PC-3 (cell line): ENCODE results near the gene HDHD3. TPM values are rescaled to one million over a fixed set of nuclear protein-coding genes. Genes with fewer than 3 reads are reported as not detected.
"Not testable (repeated sequence)": the region's sequence is repeated elsewhere in the genome, so short reads cannot be mapped to it uniquely, and the experiment has no call there.

ENCODE experiments used
- ATAC-seq: fragments of 200-7000 bp; cut with Tn5 transposase; 2 replicates; pipeline ENCODE4 v1.9.1; 2020; ENCODE audit warnings: mild to moderate bottlenecking, moderate library complexity
- BruUV-seq: library from RNA; stranded (reverse); fragments of 400-500 nt; replicated peaks from 2 replicates; lab custom pipeline; 2021; lab: Mats Ljungman, UMichigan
- CTCF ChIA-PET: fragments of 300-600 bp; sonication (Branson Sonifier 250); formaldehyde crosslinking; loops from one replicate; lab custom pipeline; 2022; ENCODE audit warnings: antibody characterized with exemption; lab: Charles Lee
- POLR2A ChIA-PET: fragments of 300-600 bp; sonication (Branson Sonifier 250); formaldehyde crosslinking; loops from one replicate; lab custom pipeline; 2022; ENCODE audit warnings: antibody characterized with exemption; ENCODE audit not compliant: unreplicated experiment; lab: Charles Lee
- DNase-seq: peaks from one replicate; pipeline ENCODE4 v3.0.0-alpha.2; 2015
- H2AFZ ChIP-seq: fragments of 300-600 bp; sonication (generic); 2 replicates; pipeline ENCODE4 v1.6.0; 2016; ENCODE audit warnings: antibody characterized with exemption, low read length
- H3F3A ChIP-seq: fragments of 300-600 bp; sonication (generic); one replicate; pipeline ENCODE4 v1.6.0; 2017; ENCODE audit warnings: antibody characterized with exemption, low read length, control low read depth, mild to moderate bottlenecking; ENCODE audit not compliant: unreplicated experiment
- H3K27ac ChIP-seq: fragments of 300-600 bp; sonication (generic); 2 replicates; pipeline ENCODE4 v1.5.1; 2016; ENCODE audit warnings: mild to moderate bottlenecking, low read length
- H3K27me3 ChIP-seq: fragments of 300-600 bp; sonication (generic); 2 replicates; pipeline ENCODE4 v1.6.1; 2016; ENCODE audit warnings: low read length, mixed read lengths
- H3K36me3 ChIP-seq: fragments of 300-600 bp; sonication (generic); 2 replicates; pipeline ENCODE4 v1.6.1; 2016; ENCODE audit warnings: low read depth, mixed run types, low read length, mixed read lengths
- H3K4me1 ChIP-seq: fragments of 300-600 bp; sonication (generic); 2 replicates; pipeline ENCODE4 v1.5.1; 2016; ENCODE audit warnings: low read length; ENCODE audit not compliant: insufficient read depth
- H3K4me2 ChIP-seq: fragments of 300-600 bp; sonication (generic); 2 replicates; pipeline ENCODE4 v1.6.0; 2016; ENCODE audit warnings: low read length
- H3K4me3 ChIP-seq: fragments of 300-600 bp; sonication (generic); 2 replicates; pipeline ENCODE4 v1.5.1; 2016; ENCODE audit warnings: mild to moderate bottlenecking, low read length, mixed read lengths
- H3K79me2 ChIP-seq: fragments of 300-600 bp; sonication (generic); 2 replicates; pipeline ENCODE4 v1.6.1; 2017; ENCODE audit warnings: low read length, mixed read lengths
- H3K9ac ChIP-seq: fragments of 300-600 bp; sonication (generic); 2 replicates; pipeline ENCODE4 v1.6.0; 2016; ENCODE audit warnings: mild to moderate bottlenecking, low read length
- H3K9me2 ChIP-seq: fragments of 300-600 bp; sonication (generic); replicated peaks from 2 replicates; pipeline ENCODE4 v1.6.1; 2016; ENCODE audit warnings: mixed run types, low read length, mixed read lengths
- H3K9me3 ChIP-seq: fragments of 300-600 bp; sonication (generic); 2 replicates; pipeline ENCODE4 v1.6.1; 2016; ENCODE audit warnings: low read length, mixed read lengths
- H4K20me1 ChIP-seq: fragments of 300-600 bp; sonication (generic); 2 replicates; pipeline ENCODE4 v1.6.1; 2016; ENCODE audit warnings: low read length, mixed read lengths
- CTCF ChIP-seq: fragments of 300-600 bp; sonication (generic); conservative IDR thresholded peaks from 2 replicates; pipeline ENCODE4 v1.5.1; 2017; ENCODE audit warnings: antibody characterized with exemption, low read depth, mild to moderate bottlenecking, low read length
- EZH2 ChIP-seq: fragments of 300-600 bp; sonication (generic); IDR thresholded peaks from one replicate; pipeline ENCODE4 v1.6.1; 2017; ENCODE audit warnings: antibody characterized with exemption, mild to moderate bottlenecking, low read length; ENCODE audit not compliant: unreplicated experiment
- EZH2phosphoT487 ChIP-seq: fragments of 300-600 bp; sonication (generic); IDR thresholded peaks from 2 replicates; pipeline ENCODE4 v1.6.1; 2018; ENCODE audit warnings: mild to moderate bottlenecking, antibody characterized with exemption, low read length, borderline replicate concordance
- intact Hi-C: fragments of 100-400 bp; cut with micrococcal nuclease; formaldehyde crosslinking; loops from 2 replicates; pipeline ENCODE4 v1.9.0; 2023
- total RNA-seq: library from RNA; depleted of rRNA; stranded (reverse); fragments of >200 nt; gene quantifications from 2 replicates; pipeline ENCODE4 v1.2.3, GENCODE V29; 2014

HDHD3 gene
- total RNA-seq, 1 experiment from 2014 or later, result 17.8 TPM

- no TSS peak for BruUV-seq
- peaks cover 14% of the 10 kb centered on the region for H3K4me1 ChIP-seq
- ChIA-PET CTCF (no interaction called here), POLR2A (no interaction called here)
- DNase-seq (peak; percentile 8), ATAC-seq (no peak)
- H3K4me3 ChIP-seq, result no peak overlapping the region
- no peak for TF ChIP-seq EZH2phosphoT487
- TF ChIP-seq EZH2, result no peak
- no peak for TF ChIP-seq CTCF
- no peaks in the 10 kb centered on the region for H3K9me2 ChIP-seq
- no peak overlapping the region for H3K9ac ChIP-seq
- H3K79me2 ChIP-seq, result peaks cover 4% of the 10 kb centered on the region; the same call in 1 of the 2 replicates
- peak overlapping the region; percentile 40; the same call in 1 of the 2 replicates for H2AFZ ChIP-seq
- H3K27me3 ChIP-seq, result no peaks in the 10 kb centered on the region
- intact Hi-C loops, result no loop called here
- H3K4me2 ChIP-seq, result no peak overlapping the region
- H3F3A ChIP-seq, result no peaks in the 10 kb centered on the region
- H3K9me3 ChIP-seq, result no peaks in the 10 kb centered on the region
- H3K36me3 ChIP-seq, result no peaks in the 10 kb centered on the region
- H3K27ac ChIP-seq, result no peak overlapping the region
- no peaks in the 10 kb centered on the region for H4K20me1 ChIP-seq
These were observed 4.1 kb upstream of the HDHD3 start for GRCh38 chr9:113380869-113381378.

GRCh38 chr9:113379829-113380210 lies 3.0 kb upstream of the HDHD3 start:
- H3K9me2 ChIP-seq, CTCF ChIA-PET, intact Hi-C loops, BruUV-seq, H3K27me3 ChIP-seq, DNase-seq, H3K4me3 ChIP-seq, H3K9ac ChIP-seq, ATAC-seq, H3F3A ChIP-seq, H3K4me2 ChIP-seq, H3K36me3 ChIP-seq, POLR2A ChIA-PET, H3K9me3 ChIP-seq, H4K20me1 ChIP-seq, H2AFZ ChIP-seq, H3K27ac ChIP-seq: not testable (repeated sequence)
- Histone ChIP-seq H3K79me2 (peaks cover 14% of the 10 kb centered on the region), H3K4me1 (peaks cover 20% of the 10 kb centered on the region)

GRCh38 chr9:113379094-113379828 lies 2.5 kb upstream of the HDHD3 start:
- ATAC-seq, BruUV-seq, H3K4me3 ChIP-seq, H3K27me3 ChIP-seq, POLR2A ChIA-PET, H3K9me2 ChIP-seq, CTCF ChIA-PET, H3K9ac ChIP-seq, DNase-seq, H4K20me1 ChIP-seq, intact Hi-C loops, H3K9me3 ChIP-seq, H3K4me2 ChIP-seq, H3K27ac ChIP-seq, H3F3A ChIP-seq, H2AFZ ChIP-seq, H3K36me3 ChIP-seq: not testable (repeated sequence)
- H3K79me2 ChIP-seq, result peaks cover 14% of the 10 kb centered on the region
- H3K4me1 ChIP-seq, result peaks cover 20% of the 10 kb centered on the region
